Vagina (tissue), 2 donors: ENCODE data around the gene MTA3. TPM values are rescaled to one million over a fixed set of nuclear protein-coding genes. Genes with fewer than 3 reads are reported as not detected.
"Not testable (repeated sequence)": the region's sequence is repeated elsewhere in the genome, so short reads cannot be mapped to it uniquely, and the experiment has no call there.

Source experiments
- DNase-seq, 2 donors: peaks; one replicate each; pipeline ENCODE4 v3.0.0-alpha.2; 2017; ENCODE audit errors: extremely low spot score in 2 of 2
- H3K27ac ChIP-seq: fragments of 200-600 bp; sonication (generic); one replicate; pipeline ENCODE4 v1.5.1; 2019
- H3K27me3 ChIP-seq: fragments of 200-600 bp; sonication (generic); one replicate; pipeline ENCODE4 v1.5.1; 2019
- H3K36me3 ChIP-seq, 2 donors: fragments of 200-600 bp; sonication (generic); one replicate each; pipeline ENCODE4 v1.5.1; 2017 to 2019
- H3K4me1 ChIP-seq: fragments of 200-600 bp; sonication (generic); one replicate; pipeline ENCODE4 v1.5.1; 2019
- H3K4me3 ChIP-seq, 2 donors: fragments of 200-600 bp; sonication (generic); 1 replicate in 1 of 2; 2 replicates in 1 of 2; pipeline ENCODE4 v1.5.1; 2016 to 2019
- H3K9me3 ChIP-seq: fragments of 200-600 bp; sonication (generic); one replicate; pipeline ENCODE4 v1.5.1; 2019
- POLR2A ChIP-seq, 2 donors: fragments of 450-650 bp; IDR thresholded peaks; one replicate each; pipeline ENCODE4 v1.6.1; 2017; ENCODE audit warnings: antibody characterized with exemption in 2 of 2, mild to moderate bottlenecking in 2 of 2, moderate library complexity in 2 of 2
- POLR2AphosphoS5 ChIP-seq, 2 donors: sonication (generic); formaldehyde crosslinking; IDR thresholded peaks; one replicate each; pipeline ENCODE4 v1.9.0; 2017; ENCODE audit warnings: antibody characterized with exemption in 2 of 2, mild to moderate bottlenecking in 2 of 2, low read depth in 1 of 2; ENCODE audit not compliant: insufficient read depth in 1 of 2
- intact Hi-C: fragments of 100-400 bp; cut with DNase I; formaldehyde crosslinking; loops from one replicate; pipeline ENCODE4 v1.15.1; 2023
- total RNA-seq: library from RNA; depleted of rRNA; stranded (reverse); fragments of >200 nt; gene quantifications from one replicate; pipeline ENCODE4 v1.2.3, GENCODE V29; 2016
- TF ChIP-seq, protein P1 (sequence below), 3 experiments: fragments of 450-650 bp in 2 of 3; fragments of 200-600 bp in 1 of 3; sonication (generic) in 1 of 3; IDR thresholded peaks; one replicate each; pipeline ENCODE4 v1.5.1; 2017 to 2019; ENCODE audit warnings: antibody characterized with exemption in 3 of 3, mild to moderate bottlenecking in 2 of 3, moderate library complexity in 2 of 3

The MTA3 gene
- total RNA-seq, 1 donor from 2014 or later, result 46.7 TPM

GRCh38 chr2:42572297-42573081 is 4.1 kb downstream of the MTA3 start:
- Histone ChIP-seq H3K27me3 (no peaks in the 10 kb centered on the region), H3K36me3 (peaks cover 0 to 27% of the 10 kb centered on the region in 2 donors), H3K4me3 (no peak overlapping the region), H3K4me1 (peaks cover 38% of the 10 kb centered on the region), H3K27ac (no peak overlapping the region), H3K9me3 (no peaks in the 10 kb centered on the region)
- intact Hi-C loops, result no loop called here
- no peak for DNase-seq
- TF ChIP-seq POLR2AphosphoS5 (IDR thresholded peaks at IDR 0.05; ENCODE audit: insufficient read depth in 1 of 2, low read depth in 1 of 2) (no peak), POLR2A (IDR thresholded peaks at IDR 0.05) (no peak)
- TF ChIP-seq, protein P1, sequence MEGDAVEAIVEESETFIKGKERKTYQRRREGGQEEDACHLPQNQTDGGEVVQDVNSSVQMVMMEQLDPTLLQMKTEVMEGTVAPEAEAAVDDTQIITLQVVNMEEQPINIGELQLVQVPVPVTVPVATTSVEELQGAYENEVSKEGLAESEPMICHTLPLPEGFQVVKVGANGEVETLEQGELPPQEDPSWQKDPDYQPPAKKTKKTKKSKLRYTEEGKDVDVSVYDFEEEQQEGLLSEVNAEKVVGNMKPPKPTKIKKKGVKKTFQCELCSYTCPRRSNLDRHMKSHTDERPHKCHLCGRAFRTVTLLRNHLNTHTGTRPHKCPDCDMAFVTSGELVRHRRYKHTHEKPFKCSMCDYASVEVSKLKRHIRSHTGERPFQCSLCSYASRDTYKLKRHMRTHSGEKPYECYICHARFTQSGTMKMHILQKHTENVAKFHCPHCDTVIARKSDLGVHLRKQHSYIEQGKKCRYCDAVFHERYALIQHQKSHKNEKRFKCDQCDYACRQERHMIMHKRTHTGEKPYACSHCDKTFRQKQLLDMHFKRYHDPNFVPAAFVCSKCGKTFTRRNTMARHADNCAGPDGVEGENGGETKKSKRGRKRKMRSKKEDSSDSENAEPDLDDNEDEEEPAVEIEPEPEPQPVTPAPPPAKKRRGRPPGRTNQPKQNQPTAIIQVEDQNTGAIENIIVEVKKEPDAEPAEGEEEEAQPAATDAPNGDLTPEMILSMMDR (IDR thresholded peaks at IDR 0.05), result no peak

DNA sequence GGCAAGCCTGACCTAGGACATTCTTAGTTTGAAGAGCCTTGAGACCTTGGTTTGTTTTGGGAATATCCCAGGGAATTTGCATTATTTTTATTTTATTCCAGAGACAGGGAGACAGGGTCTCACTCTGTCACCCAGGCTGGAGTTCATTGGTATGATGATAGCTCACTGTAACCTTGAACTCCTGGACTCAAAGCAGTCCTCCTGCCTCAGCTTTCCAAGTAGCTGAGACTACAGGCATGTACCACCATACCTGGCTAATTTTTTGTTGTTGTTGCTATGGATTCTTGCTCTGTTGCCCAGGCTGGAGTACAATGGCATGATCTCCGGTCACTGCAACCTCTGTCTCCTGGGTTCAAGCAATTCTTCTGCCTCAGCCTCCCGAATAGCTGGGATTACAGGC is 4.8 kb downstream of the MTA3 start:
- peaks cover 31% of the 10 kb centered on the region for H3K4me1 ChIP-seq
- H3K27me3 ChIP-seq, result no peaks in the 10 kb centered on the region
- intact Hi-C loops, result no loop called here
- H3K36me3 ChIP-seq, result peaks cover 0 to 28% of the 10 kb centered on the region in 2 donors
- H3K4me3 ChIP-seq, result no peak overlapping the region
- H3K9me3 ChIP-seq, result no peaks in the 10 kb centered on the region
- DNase-seq, result no peak
- no peak overlapping the region for H3K27ac ChIP-seq
- TF ChIP-seq POLR2AphosphoS5 (IDR thresholded peaks at IDR 0.05; ENCODE audit: insufficient read depth in 1 of 2, low read depth in 1 of 2) (no peak), POLR2A (IDR thresholded peaks at IDR 0.05) (no peak)
- TF ChIP-seq, protein P1 (IDR thresholded peaks at IDR 0.05), result no peak

GRCh38 chr2:42575458-42576064 is 7.1 kb downstream of the MTA3 start:
- Histone ChIP-seq H3K9me3 (no peaks in the 10 kb centered on the region), H3K36me3 (peaks cover 0 to 38% of the 10 kb centered on the region in 2 donors), H3K4me1 (peaks cover 18% of the 10 kb centered on the region), H3K4me3 (no peak overlapping the region), H3K27me3 (no peaks in the 10 kb centered on the region), H3K27ac (no peak overlapping the region)
- intact Hi-C loops, result no loop called here
- TF ChIP-seq POLR2AphosphoS5 (IDR thresholded peaks at IDR 0.05; ENCODE audit: insufficient read depth in 1 of 2, low read depth in 1 of 2) (no peak), POLR2A (IDR thresholded peaks at IDR 0.05) (no peak)
- TF ChIP-seq, protein P1 (IDR thresholded peaks at IDR 0.05), result no peak
- no peak for DNase-seq

GRCh38 chr2:42578621-42579020 is 10.2 kb downstream of the MTA3 start:
- TF ChIP-seq POLR2AphosphoS5 (IDR thresholded peaks at IDR 0.05; ENCODE audit: insufficient read depth in 1 of 2, low read depth in 1 of 2) (no peak), POLR2A (IDR thresholded peaks at IDR 0.05) (no peak)
- TF ChIP-seq, protein P1 (IDR thresholded peaks at IDR 0.05), result no peak
- Histone ChIP-seq H3K36me3 (peaks cover 0 to 49% of the 10 kb centered on the region in 2 donors), H3K4me1 (peaks cover 5% of the 10 kb centered on the region), H3K4me3 (no peak overlapping the region), H3K27me3 (no peaks in the 10 kb centered on the region), H3K9me3 (no peaks in the 10 kb centered on the region), H3K27ac (no peak overlapping the region)
- intact Hi-C loops, result no loop called here
- DNase-seq, result no peak

DNA sequence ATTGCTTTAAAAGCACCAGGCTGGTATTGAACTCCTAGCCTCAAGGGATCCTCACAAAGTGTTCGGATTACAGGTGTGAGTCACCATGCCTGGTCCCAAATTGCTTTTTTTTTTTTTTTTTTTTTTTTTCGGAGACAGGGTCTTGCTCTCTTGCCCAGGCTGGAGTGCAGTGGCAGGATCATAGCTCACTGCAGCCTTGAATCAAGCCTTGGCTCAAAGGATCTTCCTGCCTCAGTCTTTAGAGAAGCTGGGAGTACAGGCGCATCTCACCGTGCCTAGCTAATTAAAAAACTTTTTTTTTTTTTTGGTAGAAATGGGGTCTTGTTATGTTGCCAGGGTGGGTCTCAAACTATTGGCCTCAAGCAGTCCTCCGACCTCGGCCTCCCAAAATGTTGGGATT is 12.8 kb downstream of the MTA3 start:
- Histone ChIP-seq H3K27ac (no peak overlapping the region), H3K9me3 (no peaks in the 10 kb centered on the region), H3K36me3 (peaks cover 0 to 34% of the 10 kb centered on the region in 2 donors), H3K4me1 (no peaks in the 10 kb centered on the region), H3K27me3 (no peaks in the 10 kb centered on the region), H3K4me3 (no peak overlapping the region)
- no peak for DNase-seq
- intact Hi-C loops, result no loop called here
- TF ChIP-seq POLR2AphosphoS5 (IDR thresholded peaks at IDR 0.05; ENCODE audit: insufficient read depth in 1 of 2, low read depth in 1 of 2) (no peak), POLR2A (IDR thresholded peaks at IDR 0.05) (no peak)
- TF ChIP-seq, protein P1 (IDR thresholded peaks at IDR 0.05), result no peak

GRCh38 chr2:42584628-42585027 is 16.2 kb downstream of the MTA3 start:
- DNase-seq, H3K27ac ChIP-seq, H3K4me1 ChIP-seq, H3K4me3 ChIP-seq, H3K27me3 ChIP-seq, intact Hi-C loops, H3K9me3 ChIP-seq: not testable (repeated sequence)
- peaks cover 0 to 25% of the 10 kb centered on the region in 2 donors for H3K36me3 ChIP-seq
